Motor neuron (in vitro differentiated cells): ENCODE measurements around the gene TOR1AIP1. TPM values are rescaled to one million over a fixed set of nuclear protein-coding genes. Genes with fewer than 3 reads are reported as not detected.
"Not testable (repeated sequence)": the region's sequence is repeated elsewhere in the genome, so short reads cannot be mapped to it uniquely, and the experiment has no call there.

Experiments used
- ATAC-seq, 8 experiments: fragments of 200-7000 bp; cut with Tn5 transposase; replicated peaks in 6 of 8; 2 replicates each; pipeline ENCODE4 v1.8.0; 2021; ENCODE audit warnings: mild to moderate bottlenecking in 8 of 8, moderate library complexity in 8 of 8
- H3K27ac ChIP-seq, 2 donors: fragments of 250-450 bp; sonication (Bioruptor Pico); 2 replicates each; pipeline ENCODE4 v1.9.0; 2021; ENCODE audit warnings: antibody characterized with exemption in 2 of 2, mild to moderate bottlenecking in 2 of 2, moderate library complexity in 1 of 2
- H3K4me1 ChIP-seq, 2 donors: fragments of 250-450 bp; sonication (Bioruptor Pico); replicated peaks in 1 of 2; 2 replicates each; pipeline ENCODE4 v1.6.1; 2021; ENCODE audit warnings: antibody characterized with exemption in 2 of 2, mild to moderate bottlenecking in 2 of 2, moderate library complexity in 1 of 2
- H3K4me3 ChIP-seq, 5 donors: fragments of 250-450 bp; sonication (Bioruptor Pico); 2 replicates each; pipeline ENCODE4 v1.9.0; 2021; ENCODE audit warnings: antibody characterized with exemption in 5 of 5, mild to moderate bottlenecking in 5 of 5, moderate library complexity in 4 of 5
- WGBS, 10 experiments: fragments of 450-650 bp; shearing (Covaris generic); methylation state at CpG; one replicate each; pipeline ENCODE4 v1.0.0; 2022; 5-methylcytosine and 5-hydroxymethylcytosine counted together
- in situ Hi-C, 9 experiments: fragments of 400-800 bp; cut with MboI; loops; one replicate each; pipeline ENCODE4 v1.15.0; 2021; ENCODE audit warnings: low sequenced_read_pairs in 9 of 9, low pct_unique_long_range_greater_than_20kb in 2 of 9; ENCODE audit not compliant: unreplicated experiment in 9 of 9
- total RNA-seq, 8 experiments: library from RNA; unstranded; fragments of 300-600 nt; gene quantifications; 2 replicates each; pipeline versions ENCODE4 v1.2.3 to v1.2.4, GENCODE V29; 2022

Gene TOR1AIP1
- total RNA-seq, 8 experiments from 2014 or later: 10.5 to 47.7 (median 23.7) TPM

DNA sequence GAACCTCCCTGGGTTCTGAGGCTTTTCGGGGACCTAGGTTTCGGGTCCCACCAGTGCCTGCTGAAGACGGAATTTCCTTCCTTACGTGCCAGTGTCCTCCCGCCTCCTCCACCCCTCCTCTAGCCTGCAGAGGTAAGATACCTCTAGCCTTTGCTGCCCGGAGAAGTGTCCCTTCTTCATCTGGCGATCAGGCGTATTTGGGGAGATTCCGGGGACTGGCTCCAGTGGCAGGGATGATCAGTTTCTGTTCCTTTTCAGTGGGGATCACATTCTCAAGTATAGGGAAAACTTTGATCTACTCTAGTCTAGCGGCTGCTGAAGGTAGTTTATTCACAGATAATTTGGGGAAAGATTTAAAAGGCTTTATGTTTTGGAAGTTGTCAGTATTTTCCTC lies 73.2 kb downstream of the TOR1AIP1 start:
- Histone ChIP-seq H3K27ac (peak overlapping the region; percentile 91 to 96), H3K4me1 (peaks cover 11 to 16% of the 10 kb centered on the region in 2 donors), H3K4me3 (peak overlapping the region; percentile 64 to 96 (median 92))
- in situ Hi-C loops: loop anchor here in 1 of 9 experiments (25.0 kb wide), 1 partner anchor 207 kb away; the partner anchor contains the start of gene QSOX1
- peak in 2 of 8 experiments; percentile 0 to 1 for ATAC-seq
- WGBS, 10 experiments: 0 to 14% (median 0%) methylated on average over 1 to 9 of the region's 10 CpGs; no CpG with 5 or more reads in 1 of the 10 experiments

DNA sequence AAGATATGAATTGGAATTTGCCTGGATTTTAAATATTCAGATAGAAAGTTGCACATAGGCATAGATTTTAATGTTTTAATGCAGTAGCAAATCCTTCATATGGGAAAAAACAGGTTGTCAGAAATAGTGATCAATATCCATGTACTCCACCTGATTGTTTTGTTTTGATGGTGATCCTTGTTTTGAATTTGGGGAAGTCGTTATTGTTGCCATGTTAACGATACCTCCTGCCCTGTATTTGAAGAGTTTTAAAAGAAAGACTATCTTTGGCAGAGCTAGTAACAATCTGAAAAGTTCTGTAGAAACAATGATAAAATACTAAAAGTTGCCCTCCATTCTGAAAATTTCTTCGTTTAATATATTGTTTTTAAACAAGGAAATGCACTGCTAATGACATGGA lies 73.6 kb downstream of the TOR1AIP1 start:
- Histone ChIP-seq H3K4me1 (peaks cover 11 to 16% of the 10 kb centered on the region in 2 donors), H3K4me3 (peak overlapping the region; percentile 64 to 96 (median 92)), H3K27ac (no peak overlapping the region)
- ATAC-seq: no peak
- in situ Hi-C loops: loop anchor here in 1 of 9 experiments (25.0 kb wide), 1 partner anchor 207 kb away; the partner anchor contains the start of gene QSOX1
- WGBS, 10 experiments: 0 to 6% (median 0%) methylated on average over 2 to 3 of the region's 3 CpGs

DNA sequence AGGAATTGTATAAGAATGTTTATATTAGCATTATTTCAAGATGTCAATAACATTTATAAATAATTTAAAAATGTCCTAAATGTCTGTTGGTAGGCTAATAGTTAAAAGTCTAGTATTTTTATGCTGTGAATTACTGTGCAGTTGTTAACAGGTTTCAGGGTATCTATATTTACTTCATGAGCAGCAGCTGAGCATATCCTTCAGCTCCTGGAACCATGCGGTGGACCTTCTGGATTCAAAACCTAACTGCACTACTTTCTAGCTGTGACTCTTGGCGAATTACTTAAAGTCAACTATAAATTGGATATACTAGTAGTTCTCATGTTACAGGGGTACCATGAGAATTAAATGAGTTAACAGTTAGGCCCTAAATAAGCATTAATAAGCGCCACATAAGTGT lies 76.3 kb downstream of the TOR1AIP1 start:
- in situ Hi-C loops: loop anchor here in 1 of 9 experiments (25.0 kb wide), 1 partner anchor 204 kb away; the partner anchor contains the start of gene QSOX1
- ATAC-seq: no peak
- Histone ChIP-seq H3K4me3 (no peak overlapping the region), H3K4me1 (peaks cover 11 to 16% of the 10 kb centered on the region in 2 donors), H3K27ac (no peak overlapping the region)
- 78 to 100% (median 91%) methylated on average over 1 to 3 of the region's 3 CpGs; no CpG with 5 or more reads in 1 of the 10 experiments for WGBS, 10 experiments

DNA sequence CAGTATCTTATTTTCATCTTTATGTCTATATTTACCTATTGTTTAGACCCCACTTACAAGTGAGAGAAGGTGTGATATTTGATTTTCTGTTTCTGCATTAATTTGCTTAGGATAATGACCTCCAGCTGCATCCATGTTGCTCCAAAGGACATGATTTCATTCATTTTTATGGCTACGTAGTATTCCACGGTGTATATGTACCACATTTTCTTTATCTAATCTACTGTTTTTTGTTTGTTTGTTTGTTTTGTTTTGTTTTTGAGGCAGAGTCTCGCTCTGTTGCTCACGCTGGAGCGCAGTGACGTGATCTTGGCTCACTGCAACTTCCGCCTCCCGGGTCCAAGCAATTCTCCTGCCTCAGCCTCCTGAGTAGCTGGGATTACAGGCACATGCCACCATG lies 80.1 kb downstream of the TOR1AIP1 start:
- H3K4me1 ChIP-seq, H3K4me3 ChIP-seq, ATAC-seq, H3K27ac ChIP-seq: not testable (repeated sequence)
- in situ Hi-C loops: loop anchor here in 1 of 9 experiments (25.0 kb wide), 1 partner anchor 200 kb away; the partner anchor contains the start of gene QSOX1
- 90 to 100% (median 98%) methylated on average over 2 to 8 of the region's 8 CpGs for WGBS, 10 experiments

DNA sequence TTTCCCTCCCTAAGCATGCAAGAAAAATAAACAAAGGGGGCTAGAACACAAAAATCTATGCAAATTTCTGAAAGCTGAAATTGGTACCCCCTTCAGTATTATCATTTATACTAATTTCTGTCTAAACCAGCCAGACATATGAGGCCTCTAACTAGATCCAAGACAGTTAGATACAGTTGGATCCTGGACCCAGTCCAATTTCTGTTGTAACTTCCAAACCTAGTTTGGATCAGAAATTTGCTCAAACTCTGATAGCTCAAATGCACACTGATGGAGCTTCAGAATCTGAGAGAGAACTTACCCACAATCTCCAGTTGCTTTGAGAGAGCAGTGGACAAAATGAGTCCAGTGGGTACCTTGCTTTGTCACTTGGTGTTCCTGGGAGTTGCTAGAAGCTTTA lies 84.5 kb downstream of the TOR1AIP1 start:
- no peak for ATAC-seq
- in situ Hi-C loops: loop anchor here in 1 of 9 experiments (25.0 kb wide), 1 partner anchor 196 kb away; the partner anchor contains the start of gene QSOX1
- no peak overlapping the region for H3K4me3 ChIP-seq
- H3K4me1 ChIP-seq: no peaks in the 10 kb centered on the region
- H3K27ac ChIP-seq: no peak overlapping the region

DNA sequence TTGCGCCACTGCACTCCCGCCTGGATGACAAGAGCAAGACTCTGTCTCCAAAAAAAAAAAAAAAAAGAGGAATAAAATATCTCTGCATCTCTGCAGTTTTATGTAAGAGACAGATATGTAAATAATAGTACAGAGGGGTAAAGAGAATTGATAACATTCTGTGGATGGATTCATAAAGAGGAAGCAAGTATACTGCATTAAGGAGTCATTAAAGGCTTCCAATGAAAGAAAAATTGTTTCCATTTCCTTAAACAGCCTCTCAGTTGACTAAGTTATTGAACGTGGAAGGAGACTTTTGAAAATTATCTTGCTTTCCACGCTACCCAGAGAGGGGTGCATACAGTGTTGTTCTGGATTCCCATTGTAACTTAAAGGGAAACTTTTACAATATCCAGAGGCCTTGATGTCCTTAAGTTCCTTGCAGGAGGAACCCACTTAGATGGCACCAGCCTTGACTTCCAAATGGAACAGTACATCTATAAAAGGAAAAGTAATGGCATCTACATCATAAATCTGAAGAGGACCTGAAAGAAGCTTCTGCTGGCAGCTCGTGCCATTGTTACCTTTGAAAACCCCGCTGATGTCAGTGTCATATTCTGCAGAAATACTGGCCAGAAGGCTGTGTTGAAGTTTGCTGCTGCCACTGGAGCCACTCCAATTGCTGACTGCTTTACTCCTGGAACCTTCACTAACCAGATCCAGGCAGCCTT lies 86.4 kb downstream of the TOR1AIP1 start:
- ATAC-seq: no peak
- in situ Hi-C loops: loop anchor here in 1 of 9 experiments (25.0 kb wide), 1 partner anchor 194 kb away; the partner anchor contains the start of gene QSOX1
- no peak overlapping the region for H3K27ac ChIP-seq
- H3K4me1 ChIP-seq: peaks cover 0 to 2% of the 10 kb centered on the region in 2 donors
- H3K4me3 ChIP-seq: no peak overlapping the region
- WGBS, 10 experiments: 57 to 98% (median 90%) methylated on average over 1 to 6 of the region's 6 CpGs

DNA sequence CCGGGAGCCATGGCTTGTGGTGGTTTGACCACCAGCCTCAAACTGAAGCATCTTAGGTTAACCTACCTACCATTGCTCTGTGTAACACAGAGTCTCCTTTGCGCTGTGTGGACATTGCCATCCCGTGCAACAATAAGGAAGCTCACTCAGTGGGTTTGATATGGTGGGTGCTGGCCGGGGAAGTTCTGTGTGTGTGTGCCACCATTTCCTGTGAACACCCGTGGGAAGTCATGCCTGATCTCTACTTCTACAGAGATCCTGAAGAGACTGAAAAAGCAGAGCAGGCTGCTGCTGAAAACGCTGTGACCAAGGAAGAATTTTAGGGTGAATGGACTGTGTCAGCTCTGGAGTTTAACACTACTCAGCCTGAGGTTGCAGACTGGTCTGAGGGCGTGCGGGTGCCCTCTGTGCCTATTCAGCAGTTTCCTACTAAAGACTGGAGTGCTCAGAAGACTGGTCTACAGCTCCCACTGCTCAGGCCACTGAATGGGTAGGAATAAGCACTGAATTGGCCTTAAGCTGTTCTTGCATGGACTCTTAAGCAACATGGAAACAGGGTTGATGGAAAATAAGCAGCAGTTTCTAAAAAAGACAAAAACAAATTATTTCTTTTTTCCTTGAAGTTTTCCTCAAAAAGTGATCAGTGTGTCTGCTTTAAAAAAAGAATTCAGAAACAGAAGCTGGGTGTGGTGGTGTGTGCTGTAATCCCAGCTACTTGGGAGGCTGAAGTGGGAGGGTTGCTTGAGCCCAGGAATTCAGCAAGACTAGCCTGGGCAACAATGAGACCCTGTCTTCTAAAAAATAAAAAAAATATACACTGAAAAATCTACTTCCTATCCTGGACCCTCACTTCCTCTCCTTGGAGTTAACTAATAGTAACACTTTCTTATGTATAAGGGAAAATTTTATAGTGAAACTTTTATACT lies 87.2 kb downstream of the TOR1AIP1 start:
- 80 to 100% (median 91%) methylated on average over 1 to 8 of the region's 8 CpGs; no CpG with 5 or more reads in 3 of the 10 experiments for WGBS, 10 experiments
- ATAC-seq: peak in 3 of 8 experiments; percentile 19 to 85 (median 69)
- Histone ChIP-seq H3K27ac (no peak overlapping the region), H3K4me3 (no peak overlapping the region), H3K4me1 (peaks cover 0 to 4% of the 10 kb centered on the region in 2 donors)
- in situ Hi-C loops: loop anchor here in 1 of 9 experiments (25.0 kb wide), 1 partner anchor 193 kb away; the partner anchor contains the start of gene QSOX1

Other genes with a start within 250 kb of the TOR1AIP1 start
- 1 to 10 TPM in 4 of 8 experiments, under 1 TPM in 4; 0.13 to 4.8 (median 1.6) TPM for gene FAM163A, start 139.0 kb upstream of the TOR1AIP1 start, total RNA-seq
- 10 to 100 TPM; 37.3 to 88.3 (median 66.4) TPM for gene TOR1AIP2, start 4.5 kb upstream of the TOR1AIP1 start, total RNA-seq
- gene CEP350, start 72.5 kb downstream of the TOR1AIP1 start, total RNA-seq: 10 to 100 TPM; 21.8 to 65.4 (median 49.5) TPM